ENCODE measurements around the gene RELN. TPM values are rescaled to one million over a fixed set of nuclear protein-coding genes. Genes with fewer than 3 reads are reported as not detected.

Gene RELN
- total RNA-seq, 2 experiments from 2014 or later, result not detected

GRCh38 chr7:103936558-103936957 is 52.9 kb downstream of the RELN start:
- DNase-seq (no peak), ATAC-seq (ENCODE audit: poor library complexity) (no peak)
- no peak for TF ChIP-seq CTCF (IDR thresholded peaks at IDR 0.05)
- H3K9me3 Mint-ChIP-seq, result no peaks in the 10 kb centered on the region
- H3K27ac Mint-ChIP-seq, result no peak overlapping the region
- Histone ChIP-seq H3K27me3 (ENCODE audit: control insufficient read depth in 1 of 2, insufficient read depth in 2 of 2, low read length in 2 of 2) (no peaks in the 10 kb centered on the region), H3K27ac (ENCODE audit: low read depth in 1 of 2, low read length in 2 of 2) (no peak overlapping the region), H3K4me1 (ENCODE audit: insufficient read depth, low read length) (no peaks in the 10 kb centered on the region), H3K4me3 (ENCODE audit: low read length) (no peak overlapping the region), H3K9me3 (ENCODE audit: control insufficient read depth in 1 of 2, insufficient read depth in 1 of 2, low read length in 2 of 2) (no peaks in the 10 kb centered on the region), H3K36me3 (ENCODE audit: insufficient read depth, low read length) (no peaks in the 10 kb centered on the region)
- POLR2A ChIA-PET, result no interaction called here
- CTCF ChIA-PET, result no interaction called here
- H3K4me1 Mint-ChIP-seq (ENCODE audit: low read depth), result no peaks in the 10 kb centered on the region
- intact Hi-C loops (cut with DNase I, micrococcal nuclease), result no loop called here
- H3K4me3 Mint-ChIP-seq, result no peak overlapping the region
- peaks cover 29% of the 10 kb centered on the region for H3K27me3 Mint-ChIP-seq
- H3K36me3 Mint-ChIP-seq (ENCODE audit: low read depth), result no peaks in the 10 kb centered on the region

- Histone ChIP-seq H3K27me3 (ENCODE audit: control insufficient read depth in 1 of 2, insufficient read depth in 2 of 2, low read length in 2 of 2) (no peaks in the 10 kb centered on the region), H3K9me3 (ENCODE audit: control insufficient read depth in 1 of 2, insufficient read depth in 1 of 2, low read length in 2 of 2) (no peaks in the 10 kb centered on the region), H3K4me3 (ENCODE audit: low read length) (no peak overlapping the region), H3K36me3 (ENCODE audit: insufficient read depth, low read length) (no peaks in the 10 kb centered on the region), H3K4me1 (ENCODE audit: insufficient read depth, low read length) (no peaks in the 10 kb centered on the region), H3K27ac (ENCODE audit: low read depth in 1 of 2, low read length in 2 of 2) (no peak overlapping the region)
- Mint-ChIP-seq H3K27ac (no peak overlapping the region), H3K4me3 (no peak overlapping the region), H3K9me3 (no peaks in the 10 kb centered on the region), H3K27me3 (peaks cover 19% of the 10 kb centered on the region), H3K36me3 (ENCODE audit: low read depth) (no peaks in the 10 kb centered on the region), H3K4me1 (ENCODE audit: low read depth) (no peaks in the 10 kb centered on the region)
- intact Hi-C loops (cut with DNase I, micrococcal nuclease), result no loop called here
- ChIA-PET CTCF (no interaction called here), POLR2A (no interaction called here)
- DNase-seq, result no peak
- ATAC-seq (ENCODE audit: poor library complexity), result no peak
- no peak for TF ChIP-seq CTCF (IDR thresholded peaks at IDR 0.05)
Observed at GRCh38 chr7:103934508-103934907, 55.0 kb downstream of the RELN start.

- ChIA-PET CTCF (no interaction called here), POLR2A (no interaction called here)
- no peak for ATAC-seq (ENCODE audit: poor library complexity)
- Mint-ChIP-seq H3K4me3 (no peak overlapping the region), H3K27ac (no peak overlapping the region), H3K27me3 (peaks cover 19% of the 10 kb centered on the region), H3K4me1 (ENCODE audit: low read depth) (no peaks in the 10 kb centered on the region), H3K36me3 (ENCODE audit: low read depth) (no peaks in the 10 kb centered on the region), H3K9me3 (no peaks in the 10 kb centered on the region)
- H3K27ac ChIP-seq (ENCODE audit: low read depth in 1 of 2, low read length in 2 of 2), result no peak overlapping the region
- no peak for DNase-seq
- intact Hi-C loops (cut with DNase I, micrococcal nuclease), result no loop called here
- TF ChIP-seq CTCF (IDR thresholded peaks at IDR 0.05), result no peak
- no peaks in the 10 kb centered on the region for H3K4me1 ChIP-seq (ENCODE audit: insufficient read depth, low read length)
- H3K27me3 ChIP-seq (ENCODE audit: control insufficient read depth in 1 of 2, insufficient read depth in 2 of 2, low read length in 2 of 2), result no peaks in the 10 kb centered on the region
- no peak overlapping the region for H3K4me3 ChIP-seq (ENCODE audit: low read length)
- H3K9me3 ChIP-seq (ENCODE audit: control insufficient read depth in 1 of 2, insufficient read depth in 1 of 2, low read length in 2 of 2), result no peaks in the 10 kb centered on the region
- no peaks in the 10 kb centered on the region for H3K36me3 ChIP-seq (ENCODE audit: insufficient read depth, low read length)
Observed at GRCh38 chr7:103932389-103932788, 57.1 kb downstream of the RELN start.

Measured in CD4-positive, alpha-beta T cell (primary cell).